Measurements from ENCODE around the gene CDH4. TPM values are rescaled to one million over a fixed set of nuclear protein-coding genes. Genes with fewer than 3 reads are reported as not detected.

Gene CDH4
- total and polyA plus RNA-seq, 2 of the 13 experiments (the other 11 are each of a cell fraction or from before 2014, with no cell fraction given): not detected

- BruUV-seq (replicated peaks): no TSS peak
- ChIA-PET CTCF (ENCODE audit: low intra/inter-chr PET ratio, low total read pairs) (no interaction called here), POLR2A (no interaction called here)
- DNase-seq (ENCODE audit: low spot score) (no peak), FAIRE-seq (no peak), ATAC-seq (no peak)
- TF ChIP-seq NR1H2 (CRISPR knock-in tag; IDR thresholded peaks at IDR 0.05; ENCODE audit: borderline replicate concordance, low read depth): no peak
- no peak for TF ChIP-seq ZNF207 (IDR thresholded peaks at IDR 0.05; ENCODE audit: borderline replicate concordance)
- TF ChIP-seq ZNF891 (CRISPR knock-in tag; IDR thresholded peaks at IDR 0.05): no peak
- TF ChIP-seq TAF1 (CRISPR knock-in tag; IDR thresholded peaks at IDR 0.05): no peak
- TF ChIP-seq ATRX (CRISPR knock-in tag; IDR thresholded peaks at IDR 0.05; ENCODE audit: borderline replicate concordance): no peak
- TF ChIP-seq AKNA (CRISPR knock-in tag; IDR thresholded peaks at IDR 0.05; ENCODE audit: borderline replicate concordance): no peak
- TF ChIP-seq RFX1 (IDR thresholded peaks at IDR 0.05): no peak
- no peak for TF ChIP-seq NFAT5 (CRISPR knock-in tag; IDR thresholded peaks at IDR 0.05)
- intact Hi-C loops (cut with micrococcal nuclease; ENCODE audit: unreplicated experiment): no loop called here
- no peaks in the 10 kb centered on the region for H3K9me3 ChIP-seq (ENCODE audit: low read length)
- peaks cover 22 to 65% of the 10 kb centered on the region in 2 experiments for H3K27me3 ChIP-seq (ENCODE audit: control insufficient read depth in 1 of 2, insufficient read depth in 2 of 2, low read length in 2 of 2)
- H4K20me1 ChIP-seq (ENCODE audit: insufficient read depth, low read length): no peaks in the 10 kb centered on the region; the same call in 1 of the 2 replicates
- no peak overlapping the region for H2AFZ ChIP-seq (ENCODE audit: low read length)
- no peaks in the 10 kb centered on the region for H3K4me1 ChIP-seq (ENCODE audit: insufficient read depth, low read length)
- no peak overlapping the region for H3K9ac ChIP-seq (ENCODE audit: insufficient read depth, low read depth, low read length)
- H3K36me3 ChIP-seq (replicated peaks in 1 of 2; ENCODE audit: control insufficient read depth in 1 of 2, insufficient read depth in 2 of 2, low read length in 2 of 2): no peaks in the 10 kb centered on the region
- H3K4me3 ChIP-seq (replicated peaks in 1 of 3; ENCODE audit: insufficient read depth in 1 of 3, low read depth in 2 of 3, low read length in 3 of 3): no peak overlapping the region
- 8% methylated on average over 17 of the region's 20 CpGs for WGBS (ENCODE audit: low lambda C conversion rate)
- no peak overlapping the region for H3K4me2 ChIP-seq (ENCODE audit: low read depth, low read length)
- no peaks in the 10 kb centered on the region for H3K79me2 ChIP-seq (ENCODE audit: insufficient read depth, low read length)
- in situ Hi-C loops (cut with HindIII; ENCODE audit: extremely low pct_ligation_motif_present, low pct_unique_long_range_greater_than_20kb): no loop called here
- H3K27ac ChIP-seq (ENCODE audit: extremely low read length, insufficient read depth, low read length): no peak overlapping the region
Observed at GRCh38 chr20:61668771-61669503, 416.9 kb downstream of the CDH4 start.

Data from HepG2 (cell line).